Adrenal gland (tissue), 5 donors: ENCODE data around the gene GRAMD1A.

Experiments
- POLR2A ChIP-seq, 2 donors: fragments of 450-650 bp; IDR thresholded peaks; one replicate each; pipeline ENCODE4 v1.6.1; 2017; ENCODE audit warnings: antibody characterized with exemption in 2 of 2, mild to moderate bottlenecking in 2 of 2, moderate library complexity in 1 of 2
- TF ChIP-seq, protein P1 (sequence below), 6 experiments: fragments of 450-650 bp in 4 of 6; fragments of 200-600 bp in 2 of 6; sonication (generic) in 1 of 6; IDR thresholded peaks; 1 replicate in 5 of 6; 2 replicates in 1 of 6; pipeline versions ENCODE4 v1.5.1 to v1.8.0; 2016 to 2021; ENCODE audit warnings: antibody characterized with exemption in 6 of 6, mild to moderate bottlenecking in 2 of 6, moderate library complexity in 1 of 6
- donor health status: DM: no; HTN: no; CAD: no.

- TF ChIP-seq POLR2A (IDR thresholded peaks at IDR 0.05): no peak
- TF ChIP-seq, protein P1, sequence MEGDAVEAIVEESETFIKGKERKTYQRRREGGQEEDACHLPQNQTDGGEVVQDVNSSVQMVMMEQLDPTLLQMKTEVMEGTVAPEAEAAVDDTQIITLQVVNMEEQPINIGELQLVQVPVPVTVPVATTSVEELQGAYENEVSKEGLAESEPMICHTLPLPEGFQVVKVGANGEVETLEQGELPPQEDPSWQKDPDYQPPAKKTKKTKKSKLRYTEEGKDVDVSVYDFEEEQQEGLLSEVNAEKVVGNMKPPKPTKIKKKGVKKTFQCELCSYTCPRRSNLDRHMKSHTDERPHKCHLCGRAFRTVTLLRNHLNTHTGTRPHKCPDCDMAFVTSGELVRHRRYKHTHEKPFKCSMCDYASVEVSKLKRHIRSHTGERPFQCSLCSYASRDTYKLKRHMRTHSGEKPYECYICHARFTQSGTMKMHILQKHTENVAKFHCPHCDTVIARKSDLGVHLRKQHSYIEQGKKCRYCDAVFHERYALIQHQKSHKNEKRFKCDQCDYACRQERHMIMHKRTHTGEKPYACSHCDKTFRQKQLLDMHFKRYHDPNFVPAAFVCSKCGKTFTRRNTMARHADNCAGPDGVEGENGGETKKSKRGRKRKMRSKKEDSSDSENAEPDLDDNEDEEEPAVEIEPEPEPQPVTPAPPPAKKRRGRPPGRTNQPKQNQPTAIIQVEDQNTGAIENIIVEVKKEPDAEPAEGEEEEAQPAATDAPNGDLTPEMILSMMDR (IDR thresholded peaks at IDR 0.05): no peak
Measured at GRCh38 chr19:35034005-35034502, 33.9 kb downstream of the GRAMD1A start.
